Measurements from ENCODE around the gene RNU6-1. TPM values are rescaled to one million over a fixed set of nuclear protein-coding genes. Genes with fewer than 3 reads are reported as not detected.

The RNU6-1 gene
- total RNA-seq, 4 donors from 2014 or later = not detected

DNA sequence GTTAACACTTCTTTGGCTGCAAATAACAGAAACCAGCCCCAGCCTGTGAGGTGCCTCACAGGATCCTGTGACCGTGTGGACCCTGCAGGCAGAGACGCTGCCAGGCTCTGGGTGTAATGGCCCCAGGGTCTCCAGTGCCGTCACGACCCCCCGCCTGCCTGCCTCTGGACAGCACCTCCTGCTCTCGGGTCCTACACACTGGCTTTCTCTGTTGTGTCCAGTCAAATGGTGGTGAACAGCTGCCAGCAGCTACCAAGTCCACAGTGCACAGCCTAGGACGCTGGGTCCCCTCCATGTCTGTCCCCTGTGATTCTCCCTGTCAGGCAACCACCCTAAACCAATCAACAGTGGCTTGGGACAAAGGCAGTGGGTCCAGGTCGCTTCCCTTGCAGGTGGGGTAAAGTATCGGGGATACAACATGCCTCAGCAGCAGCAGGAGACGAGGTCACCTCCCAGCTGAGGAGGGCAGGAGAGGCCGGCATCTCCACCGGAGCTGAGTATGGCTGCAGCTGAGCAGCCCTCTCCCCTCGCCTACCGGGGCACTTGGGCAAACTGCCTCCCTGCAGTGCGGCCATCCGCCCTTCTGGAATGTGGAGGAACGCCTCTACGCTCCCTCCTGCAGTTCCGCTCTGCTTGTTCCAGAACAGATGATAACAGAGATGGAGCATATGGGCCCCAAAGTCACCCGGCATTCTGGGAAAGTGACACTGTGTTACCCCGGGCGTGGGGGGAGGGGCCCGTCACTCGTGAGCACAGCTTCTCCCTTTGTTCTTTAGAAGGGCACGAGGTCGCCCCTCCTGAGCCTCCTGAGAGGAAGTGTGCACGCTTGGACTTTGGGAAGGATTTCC lies 35.6 kb downstream of the RNU6-1 start:
- TF ChIP-seq, protein P1, sequence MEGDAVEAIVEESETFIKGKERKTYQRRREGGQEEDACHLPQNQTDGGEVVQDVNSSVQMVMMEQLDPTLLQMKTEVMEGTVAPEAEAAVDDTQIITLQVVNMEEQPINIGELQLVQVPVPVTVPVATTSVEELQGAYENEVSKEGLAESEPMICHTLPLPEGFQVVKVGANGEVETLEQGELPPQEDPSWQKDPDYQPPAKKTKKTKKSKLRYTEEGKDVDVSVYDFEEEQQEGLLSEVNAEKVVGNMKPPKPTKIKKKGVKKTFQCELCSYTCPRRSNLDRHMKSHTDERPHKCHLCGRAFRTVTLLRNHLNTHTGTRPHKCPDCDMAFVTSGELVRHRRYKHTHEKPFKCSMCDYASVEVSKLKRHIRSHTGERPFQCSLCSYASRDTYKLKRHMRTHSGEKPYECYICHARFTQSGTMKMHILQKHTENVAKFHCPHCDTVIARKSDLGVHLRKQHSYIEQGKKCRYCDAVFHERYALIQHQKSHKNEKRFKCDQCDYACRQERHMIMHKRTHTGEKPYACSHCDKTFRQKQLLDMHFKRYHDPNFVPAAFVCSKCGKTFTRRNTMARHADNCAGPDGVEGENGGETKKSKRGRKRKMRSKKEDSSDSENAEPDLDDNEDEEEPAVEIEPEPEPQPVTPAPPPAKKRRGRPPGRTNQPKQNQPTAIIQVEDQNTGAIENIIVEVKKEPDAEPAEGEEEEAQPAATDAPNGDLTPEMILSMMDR (IDR thresholded peaks at IDR 0.05; ENCODE audit: low read depth) = no peak

DNA sequence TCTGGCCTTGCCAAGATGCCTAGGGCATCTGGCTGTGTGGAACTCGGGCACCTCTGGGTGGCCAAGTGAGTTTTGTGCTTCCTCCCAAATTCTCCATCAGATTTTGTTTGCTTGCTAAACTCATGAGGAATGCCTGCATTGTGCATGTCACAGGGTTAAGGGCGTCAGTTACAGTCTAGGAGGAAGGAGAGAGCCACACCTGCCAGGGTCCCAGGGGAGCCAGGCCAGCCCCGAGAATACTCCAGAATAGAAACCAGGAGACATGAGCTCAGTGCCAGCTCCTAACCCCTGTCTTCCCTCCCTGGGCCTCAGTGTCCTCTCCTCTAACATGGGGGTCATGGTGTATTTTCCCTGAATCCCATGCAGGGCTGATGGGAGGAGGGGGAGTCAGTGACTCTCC lies 36.5 kb downstream of the RNU6-1 start:
- TF ChIP-seq, protein P1 (IDR thresholded peaks at IDR 0.05; ENCODE audit: low read depth) = no peak

DNA sequence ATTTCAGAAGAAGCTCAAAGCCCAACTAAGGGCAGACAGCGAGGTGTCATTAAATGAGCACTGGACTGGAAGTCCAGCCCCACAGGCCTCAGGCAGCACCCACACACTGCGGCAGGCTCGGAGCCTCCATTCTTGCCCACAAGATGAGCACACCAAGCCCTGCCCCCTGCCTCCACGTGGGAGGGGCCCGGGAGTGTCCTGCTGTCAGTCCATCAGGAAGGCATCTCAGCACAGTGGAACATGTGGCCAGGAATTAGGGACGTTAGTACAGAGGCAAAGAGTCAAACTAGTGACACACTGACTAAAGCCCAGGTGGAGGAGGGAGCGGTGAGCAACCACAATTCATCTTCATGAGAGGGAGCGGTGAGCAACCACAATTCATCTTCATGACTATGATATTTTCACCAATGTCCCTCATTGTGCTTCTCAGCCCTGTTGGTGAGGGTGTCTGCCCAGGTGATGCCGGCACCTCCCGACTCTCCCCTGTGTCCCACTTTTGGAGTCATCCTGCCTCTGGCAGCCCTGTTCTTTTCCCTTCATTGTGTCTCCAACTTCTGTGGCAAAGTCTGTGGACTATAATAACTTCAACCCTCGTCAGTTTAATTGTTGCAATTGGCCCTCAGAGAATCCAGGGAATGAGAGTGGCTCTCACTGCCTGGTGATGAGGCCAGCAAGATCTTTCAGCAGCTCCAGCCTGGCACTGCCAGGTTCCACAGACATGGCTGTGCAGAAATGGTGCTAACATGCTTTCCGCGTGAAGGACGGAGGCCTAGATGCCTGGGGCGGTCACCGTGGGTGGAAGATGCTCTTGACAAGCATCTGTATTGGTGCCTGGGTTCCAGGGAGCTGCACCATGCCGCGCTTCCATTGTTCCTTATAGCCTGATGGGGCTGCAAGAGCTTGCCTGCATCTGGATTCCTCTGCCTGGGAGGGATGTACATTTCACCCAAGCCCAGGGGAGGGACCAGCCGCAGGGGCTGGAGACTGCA lies 37.6 kb downstream of the RNU6-1 start:
- TF ChIP-seq, protein P1 (IDR thresholded peaks at IDR 0.05; ENCODE audit: low read depth) = no peak

DNA sequence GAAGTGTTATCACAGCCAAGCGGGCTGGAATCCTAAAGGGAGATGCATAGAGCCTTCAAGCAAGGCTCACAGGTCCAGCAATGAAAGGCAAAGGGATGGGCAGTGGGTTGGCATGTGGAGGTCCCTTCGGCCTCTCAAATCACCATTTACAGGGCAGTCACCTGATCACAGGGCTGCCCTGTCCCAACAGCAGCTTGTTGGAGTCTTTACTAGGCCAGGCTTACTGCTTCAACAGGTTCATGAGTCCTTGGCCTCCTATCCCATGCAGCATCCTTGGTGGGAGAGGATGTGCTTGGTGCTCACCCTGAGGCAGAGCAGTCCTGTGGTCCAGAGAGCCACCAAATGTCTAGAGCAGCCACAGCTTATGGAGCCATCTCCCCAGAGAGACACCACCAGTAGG lies 38.7 kb downstream of the RNU6-1 start:
- TF ChIP-seq, protein P1 (IDR thresholded peaks at IDR 0.05; ENCODE audit: low read depth) = no peak

DNA sequence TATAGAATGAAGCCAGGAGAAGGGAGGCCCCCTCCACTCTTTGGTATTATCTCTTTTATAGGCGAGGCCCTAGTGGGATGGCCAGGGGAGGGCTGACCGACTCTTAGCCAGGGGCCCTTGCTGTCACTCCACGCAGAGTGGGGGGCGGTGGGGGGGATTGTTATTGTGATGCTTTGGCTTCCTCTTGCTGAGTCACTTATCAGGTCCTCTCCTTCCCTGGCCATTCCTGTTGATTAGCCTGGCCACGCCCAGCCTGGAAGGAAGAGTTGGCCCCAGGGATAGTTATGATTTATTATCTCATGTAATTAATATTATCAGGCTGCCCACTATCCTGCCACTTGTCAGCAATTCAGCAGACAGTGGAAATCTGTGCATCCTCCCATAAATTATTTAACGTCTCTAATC lies 40.0 kb downstream of the RNU6-1 start:
- TF ChIP-seq, protein P1 (IDR thresholded peaks at IDR 0.05; ENCODE audit: low read depth) = no peak

DNA sequence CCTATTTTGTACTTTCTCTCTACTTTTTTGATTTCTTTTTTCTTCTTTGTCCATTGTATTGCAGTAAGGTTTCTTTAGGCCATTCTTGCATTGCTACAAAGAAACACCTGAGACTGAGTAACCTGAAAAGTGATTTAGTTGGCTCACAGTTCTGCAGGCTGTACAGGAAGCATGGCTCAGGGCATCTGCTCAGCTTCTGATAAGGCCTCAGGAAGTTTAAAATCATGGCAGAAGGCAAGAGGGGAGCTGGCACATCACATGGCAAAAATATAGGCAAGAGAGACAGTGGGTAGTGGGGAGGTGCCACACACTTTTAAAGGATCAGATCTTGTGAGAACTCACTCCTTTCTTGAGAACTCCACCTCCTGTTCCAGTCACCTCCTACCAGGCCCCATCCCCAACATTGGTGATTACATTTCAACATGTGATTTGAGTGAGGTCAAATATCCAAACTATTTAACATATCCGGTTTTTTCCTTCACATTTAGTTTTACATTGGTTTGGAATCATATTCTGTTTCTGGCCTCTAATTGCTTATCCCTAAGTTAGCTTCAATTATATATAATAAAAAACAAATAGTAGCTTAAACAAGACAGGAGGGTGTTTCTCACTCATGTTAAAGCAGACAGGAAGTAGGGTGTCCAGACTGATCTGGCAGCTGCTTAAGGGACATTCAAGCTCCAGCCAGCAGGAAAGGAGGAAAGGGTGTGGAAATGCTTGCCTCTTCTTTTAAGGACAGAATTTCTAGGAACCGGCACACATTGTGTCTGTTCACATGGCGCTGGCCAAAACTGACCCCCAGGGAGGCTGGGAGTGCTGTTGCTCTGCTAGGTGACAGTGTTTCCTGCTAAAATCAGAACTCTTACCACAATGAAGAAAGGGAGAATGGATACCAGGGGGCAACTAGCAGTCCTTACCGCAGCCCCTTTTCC lies 43.4 kb downstream of the RNU6-1 start:
- TF ChIP-seq, protein P1 (IDR thresholded peaks at IDR 0.05; ENCODE audit: low read depth) = no peak
